H1 (cell line): ENCODE data around the gene CCDC28B.

Source experiments
- EGR1 ChIP-seq: IDR thresholded peaks from 2 replicates; pipeline ENCODE4 v1.6.1; 2011; ENCODE audit warnings: low read depth, low read length, borderline replicate concordance
- EP300 ChIP-seq, 2 experiments: IDR thresholded peaks; 1 replicate in 1 of 2; 2 replicates in 1 of 2; pipeline ENCODE4 v1.6.1; 2011 to 2012; ENCODE audit warnings: low read depth in 2 of 2, low read length in 2 of 2, mild to moderate bottlenecking in 2 of 2, borderline replicate concordance in 1 of 2, inconsistent platforms in 1 of 2, moderate library complexity in 1 of 2
- EZH2 ChIP-seq: fragments of 200-600 bp; sonication (generic); IDR thresholded peaks from 2 replicates; pipeline ENCODE4 v1.7.1; 2012; ENCODE audit warnings: low read depth, mild to moderate bottlenecking, moderate library complexity, low read length, inconsistent platforms; ENCODE audit not compliant: severe bottlenecking
- HDAC2 ChIP-seq, 2 experiments: fragments of 300-600 bp in 1 of 2; sonication (generic) in 1 of 2; IDR thresholded peaks; 2 replicates each; pipeline ENCODE4 v1.6.1; 2011 to 2012; ENCODE audit warnings: low read depth in 2 of 2, low read length in 2 of 2, mild to moderate bottlenecking in 2 of 2, moderate library complexity in 2 of 2, borderline replicate concordance in 1 of 2, inconsistent platforms in 1 of 2
- POLR2A ChIP-seq, 2 experiments: IDR thresholded peaks; 1 replicate in 1 of 2; 2 replicates in 1 of 2; pipeline ENCODE4 v1.6.1; 2011; ENCODE audit warnings: low read depth in 2 of 2, low read length in 2 of 2, mild to moderate bottlenecking in 2 of 2; ENCODE audit errors: control extremely low read depth in 1 of 2
- RBBP5 ChIP-seq: IDR thresholded peaks from 2 replicates; pipeline ENCODE4 v1.7.1; 2012; ENCODE audit warnings: low read depth, mild to moderate bottlenecking, inconsistent platforms, low read length, moderate library complexity, borderline replicate concordance
- SP2 ChIP-seq: IDR thresholded peaks from 2 replicates; pipeline ENCODE4 v1.6.1; 2012; ENCODE audit warnings: mild to moderate bottlenecking, low read length, inconsistent platforms
- SRF ChIP-seq: IDR thresholded peaks from 2 replicates; pipeline ENCODE4 v1.6.1; 2011; ENCODE audit warnings: mild to moderate bottlenecking, low read depth, low read length, moderate library complexity
- YY1 ChIP-seq: IDR thresholded peaks from 2 replicates; pipeline ENCODE4 v1.6.1; 2011; ENCODE audit warnings: low read depth, mild to moderate bottlenecking, low read length
- ZNF274 ChIP-seq: IDR thresholded peaks from 2 replicates; pipeline ENCODE4 v1.7.0; 2012; ENCODE audit warnings: low read length, borderline replicate concordance; ENCODE audit errors: extremely low read depth
- TF ChIP-seq, protein P1 (sequence below), 3 experiments: IDR thresholded peaks; 1 replicate in 2 of 3; 2 replicates in 1 of 3; pipeline versions ENCODE4 v1.5.1 to v1.6.1; 2011; ENCODE audit warnings: low read length in 3 of 3, mild to moderate bottlenecking in 3 of 3, inconsistent platforms in 2 of 3, low read depth in 1 of 3, moderate library complexity in 1 of 3; ENCODE audit not compliant: insufficient read depth in 1 of 3; ENCODE audit errors: control extremely low read depth in 1 of 3

DNA sequence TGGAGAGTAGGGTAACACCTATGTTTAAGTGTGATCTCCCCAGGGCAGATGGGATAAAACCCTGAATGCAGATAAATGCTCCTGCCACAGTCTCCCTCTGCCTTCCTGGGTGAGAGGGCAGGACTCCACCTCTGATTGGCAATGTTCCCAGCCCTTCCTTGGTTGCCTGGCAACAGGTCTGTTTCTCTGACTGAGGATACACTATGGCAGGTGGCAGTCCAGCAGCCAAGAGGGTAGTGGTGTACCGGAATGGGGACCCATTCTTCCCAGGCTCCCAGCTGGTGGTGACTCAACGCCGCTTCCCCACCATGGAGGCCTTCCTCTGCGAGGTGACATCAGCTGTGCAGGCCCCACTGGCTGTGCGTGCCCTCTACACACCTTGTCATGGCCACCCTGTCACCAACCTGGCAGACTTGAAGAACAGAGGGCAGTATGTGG is 8.5 kb downstream of the CCDC28B start, which contains the start of gene DCDC2B:
- no peak for TF ChIP-seq POLR2A (IDR thresholded peaks at IDR 0.05; ENCODE audit: control extremely low read depth in 1 of 2, low read depth in 2 of 2, low read length in 2 of 2)
- TF ChIP-seq EP300 (IDR thresholded peaks at IDR 0.05; ENCODE audit: borderline replicate concordance in 1 of 2, low read depth in 2 of 2, low read length in 2 of 2), result no peak
- no peak for TF ChIP-seq EZH2
- TF ChIP-seq, protein P1, sequence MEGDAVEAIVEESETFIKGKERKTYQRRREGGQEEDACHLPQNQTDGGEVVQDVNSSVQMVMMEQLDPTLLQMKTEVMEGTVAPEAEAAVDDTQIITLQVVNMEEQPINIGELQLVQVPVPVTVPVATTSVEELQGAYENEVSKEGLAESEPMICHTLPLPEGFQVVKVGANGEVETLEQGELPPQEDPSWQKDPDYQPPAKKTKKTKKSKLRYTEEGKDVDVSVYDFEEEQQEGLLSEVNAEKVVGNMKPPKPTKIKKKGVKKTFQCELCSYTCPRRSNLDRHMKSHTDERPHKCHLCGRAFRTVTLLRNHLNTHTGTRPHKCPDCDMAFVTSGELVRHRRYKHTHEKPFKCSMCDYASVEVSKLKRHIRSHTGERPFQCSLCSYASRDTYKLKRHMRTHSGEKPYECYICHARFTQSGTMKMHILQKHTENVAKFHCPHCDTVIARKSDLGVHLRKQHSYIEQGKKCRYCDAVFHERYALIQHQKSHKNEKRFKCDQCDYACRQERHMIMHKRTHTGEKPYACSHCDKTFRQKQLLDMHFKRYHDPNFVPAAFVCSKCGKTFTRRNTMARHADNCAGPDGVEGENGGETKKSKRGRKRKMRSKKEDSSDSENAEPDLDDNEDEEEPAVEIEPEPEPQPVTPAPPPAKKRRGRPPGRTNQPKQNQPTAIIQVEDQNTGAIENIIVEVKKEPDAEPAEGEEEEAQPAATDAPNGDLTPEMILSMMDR (IDR thresholded peaks at IDR 0.05; ENCODE audit: control extremely low read depth in 1 of 3, insufficient read depth in 1 of 3, low read depth in 1 of 3, low read length in 3 of 3), result no peak
- no peak for TF ChIP-seq SRF
- no peak for TF ChIP-seq HDAC2 (IDR thresholded peaks at IDR 0.05; ENCODE audit: borderline replicate concordance in 1 of 2, low read depth in 2 of 2, low read length in 2 of 2)
- TF ChIP-seq ZNF274, result no peak
- TF ChIP-seq EGR1, result no peak
- TF ChIP-seq RBBP5, result no peak
- no peak for TF ChIP-seq SP2
- no peak for TF ChIP-seq YY1
